MCF 10A (cell line): Measurements from ENCODE around the gene LDLRAD4. TPM values are rescaled to one million over a fixed set of nuclear protein-coding genes. Genes with fewer than 3 reads are reported as not detected.
"Not testable (repeated sequence)": the region's sequence is repeated elsewhere in the genome, so short reads cannot be mapped to it uniquely, and the experiment has no call there.

Source experiments
- BruUV-seq: library from RNA; stranded (reverse); fragments of 400-500 nt; replicated peaks from 2 replicates; lab custom pipeline; 2021; lab: Mats Ljungman, UMichigan
- CTCF ChIA-PET: fragments of 300-600 bp; sonication (Branson Sonifier 250); formaldehyde crosslinking; extraction: SDS; loops from one replicate; lab custom pipeline; 2021; ENCODE audit warnings: antibody characterized with exemption, inconsistent platforms; lab: Yijun Ruan, JAX
- POLR2A ChIA-PET: fragments of 300-600, 350-650 bp; sonication (Branson Sonifier 250); formaldehyde crosslinking; extraction: SDS; loops from one replicate; lab custom pipeline; 2020; ENCODE audit warnings: antibody characterized with exemption, inconsistent platforms; lab: Yijun Ruan, JAX
- DNase-seq: peaks from one replicate; pipeline ENCODE4 v3.0.0-alpha.2; 2018; ENCODE audit not compliant: unreplicated experiment
- H3K27ac Mint-ChIP-seq: one replicate; pipeline ENCODE4 v1.8.0; 2022; ENCODE audit warnings: mild to moderate bottlenecking, low read depth, mixed read lengths; ENCODE audit not compliant: unreplicated experiment
- H3K27me3 Mint-ChIP-seq: one replicate; pipeline ENCODE4 v1.8.0; 2022; ENCODE audit warnings: mixed read lengths; ENCODE audit not compliant: insufficient read depth, unreplicated experiment
- H3K36me3 Mint-ChIP-seq: one replicate; pipeline ENCODE4 v1.8.0; 2022; ENCODE audit warnings: mild to moderate bottlenecking, moderate library complexity, mixed read lengths; ENCODE audit not compliant: insufficient read depth, unreplicated experiment
- H3K4me1 Mint-ChIP-seq: one replicate; pipeline ENCODE4 v1.8.0; 2022; ENCODE audit warnings: mixed read lengths; ENCODE audit not compliant: insufficient read depth, unreplicated experiment
- H3K4me3 Mint-ChIP-seq: one replicate; pipeline ENCODE4 v1.8.0; 2022; ENCODE audit warnings: mild to moderate bottlenecking, moderate library complexity, mixed read lengths; ENCODE audit not compliant: unreplicated experiment
- H3K9me3 Mint-ChIP-seq: one replicate; pipeline ENCODE4 v1.8.0; 2022; ENCODE audit warnings: mixed read lengths; ENCODE audit not compliant: unreplicated experiment
- intact Hi-C: fragments of 100-400 bp; cut with micrococcal nuclease; formaldehyde crosslinking; loops from 2 replicates; pipeline ENCODE4 v1.14.1; 2022
- total RNA-seq: library from RNA; stranded (reverse); gene quantifications from 2 replicates; pipeline ENCODE4 v1.2.3, GENCODE V29; 2022
- TF ChIP-seq, protein P1 (sequence below): fragments of 200-600 bp; IDR thresholded peaks from one replicate; pipeline ENCODE4 v1.8.0; 2022; ENCODE audit warnings: antibody characterized with exemption, mild to moderate bottlenecking; ENCODE audit not compliant: unreplicated experiment

LDLRAD4 gene
- total RNA-seq, 1 experiment from 2014 or later, result not detected

DNA sequence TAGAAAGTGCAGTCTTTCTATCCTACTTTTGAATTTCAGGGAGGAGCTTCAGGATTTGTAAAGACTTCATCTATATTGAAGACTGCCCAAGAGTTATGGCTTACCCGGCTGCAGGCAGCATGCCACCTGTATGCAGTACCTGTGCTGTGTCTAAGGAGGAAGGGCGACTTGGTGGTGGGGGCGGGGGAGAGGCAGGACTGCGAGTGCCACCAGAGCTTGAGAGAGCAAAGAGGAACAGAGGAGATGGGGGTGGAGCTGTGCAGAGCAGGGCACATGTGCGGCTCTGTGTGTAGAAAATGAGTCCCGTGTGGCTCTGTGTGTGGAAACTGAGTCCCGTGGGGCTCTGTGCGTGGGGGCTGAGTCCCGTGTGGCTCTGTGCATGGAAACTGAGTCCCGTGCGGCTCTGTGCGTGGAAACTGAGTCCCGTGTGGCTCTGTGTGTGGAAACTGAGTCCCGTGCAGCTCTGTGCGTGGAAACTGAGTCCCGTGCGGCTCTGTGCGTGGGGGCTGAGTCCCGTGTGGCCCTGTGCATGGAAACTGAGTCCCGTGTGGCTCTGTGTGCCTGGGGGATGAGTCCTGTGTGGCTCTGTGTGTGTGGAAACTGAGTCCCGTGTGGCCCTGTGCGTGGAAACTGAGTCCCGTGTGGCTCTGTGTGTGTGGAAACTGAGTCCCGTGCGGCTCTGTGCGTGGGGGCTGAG, 43.2 kb downstream of the LDLRAD4 start:
- DNase-seq, result no peak
- H3K9me3 Mint-ChIP-seq, result peaks cover 15% of the 10 kb centered on the region
- H3K27ac Mint-ChIP-seq, result no peak overlapping the region
- H3K36me3 Mint-ChIP-seq, result no peaks in the 10 kb centered on the region
- ChIA-PET CTCF (no interaction called here), POLR2A (no interaction called here)
- TF ChIP-seq, protein P1, sequence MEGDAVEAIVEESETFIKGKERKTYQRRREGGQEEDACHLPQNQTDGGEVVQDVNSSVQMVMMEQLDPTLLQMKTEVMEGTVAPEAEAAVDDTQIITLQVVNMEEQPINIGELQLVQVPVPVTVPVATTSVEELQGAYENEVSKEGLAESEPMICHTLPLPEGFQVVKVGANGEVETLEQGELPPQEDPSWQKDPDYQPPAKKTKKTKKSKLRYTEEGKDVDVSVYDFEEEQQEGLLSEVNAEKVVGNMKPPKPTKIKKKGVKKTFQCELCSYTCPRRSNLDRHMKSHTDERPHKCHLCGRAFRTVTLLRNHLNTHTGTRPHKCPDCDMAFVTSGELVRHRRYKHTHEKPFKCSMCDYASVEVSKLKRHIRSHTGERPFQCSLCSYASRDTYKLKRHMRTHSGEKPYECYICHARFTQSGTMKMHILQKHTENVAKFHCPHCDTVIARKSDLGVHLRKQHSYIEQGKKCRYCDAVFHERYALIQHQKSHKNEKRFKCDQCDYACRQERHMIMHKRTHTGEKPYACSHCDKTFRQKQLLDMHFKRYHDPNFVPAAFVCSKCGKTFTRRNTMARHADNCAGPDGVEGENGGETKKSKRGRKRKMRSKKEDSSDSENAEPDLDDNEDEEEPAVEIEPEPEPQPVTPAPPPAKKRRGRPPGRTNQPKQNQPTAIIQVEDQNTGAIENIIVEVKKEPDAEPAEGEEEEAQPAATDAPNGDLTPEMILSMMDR, result no peak
- intact Hi-C loops, result no loop called here
- H3K4me1 Mint-ChIP-seq, result no peaks in the 10 kb centered on the region
- no TSS peak for BruUV-seq
- no peak overlapping the region for H3K4me3 Mint-ChIP-seq
- peaks cover 10% of the 10 kb centered on the region for H3K27me3 Mint-ChIP-seq

- H3K36me3 Mint-ChIP-seq, DNase-seq, H3K27ac Mint-ChIP-seq, H3K4me3 Mint-ChIP-seq, intact Hi-C loops, POLR2A ChIA-PET, BruUV-seq, CTCF ChIA-PET, H3K4me1 Mint-ChIP-seq: not testable (repeated sequence)
- Mint-ChIP-seq H3K27me3 (peaks cover 10% of the 10 kb centered on the region), H3K9me3 (peaks cover 15% of the 10 kb centered on the region)
These were observed 43.8 kb downstream of the LDLRAD4 start for GRCh38 chr18:13262358-13262680.

DNA sequence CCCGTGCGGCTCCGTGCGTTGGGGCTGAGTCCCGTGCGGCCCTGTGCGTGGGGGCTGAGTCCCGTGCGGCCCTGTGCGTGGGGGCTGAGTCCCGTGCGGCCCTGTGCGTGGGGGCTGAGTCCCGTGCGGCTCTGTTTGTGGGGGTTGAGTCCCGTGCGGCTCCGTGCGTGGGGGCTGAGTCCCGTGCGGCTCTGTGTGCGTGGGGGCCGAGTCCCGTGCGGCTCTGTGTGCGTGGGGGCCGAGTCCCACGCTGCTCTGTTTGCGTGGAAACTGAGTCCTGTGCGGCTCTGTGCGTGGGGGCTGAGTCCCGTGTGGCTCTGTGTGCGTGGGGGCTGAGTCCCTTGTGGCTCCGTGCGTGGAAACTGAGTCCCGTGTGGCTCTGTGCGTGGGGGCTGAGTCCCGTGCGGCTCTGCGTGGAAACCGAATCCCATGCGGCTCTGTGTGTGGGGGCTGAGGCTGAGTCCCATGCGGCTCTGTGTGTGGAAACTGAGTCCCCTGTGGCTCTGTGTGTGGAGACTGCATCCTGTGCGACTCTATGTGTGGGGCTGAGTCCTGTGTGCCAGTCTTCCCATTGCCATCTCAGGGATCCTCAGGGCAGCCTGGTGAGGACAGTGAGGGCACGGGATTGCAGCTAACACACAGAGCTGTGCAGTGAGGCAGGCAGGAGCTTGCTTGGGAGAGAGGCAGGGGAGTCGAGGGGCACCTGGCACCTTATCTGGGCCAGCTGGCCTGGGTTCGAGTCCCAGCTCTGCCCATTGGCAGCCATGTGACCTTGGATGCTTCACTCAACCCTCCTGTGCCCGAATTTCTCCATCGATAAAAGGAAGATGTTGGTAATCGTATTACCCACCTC, 44.5 kb downstream of the LDLRAD4 start:
- intact Hi-C loops, result no loop called here
- no peak overlapping the region for H3K4me3 Mint-ChIP-seq

GRCh38 chr18:13264091-13265007, 45.8 kb downstream of the LDLRAD4 start:
- POLR2A ChIA-PET, result no interaction called here
- Mint-ChIP-seq H3K27me3 (peaks cover 24% of the 10 kb centered on the region), H3K27ac (no peak overlapping the region), H3K36me3 (no peaks in the 10 kb centered on the region), H3K4me1 (no peaks in the 10 kb centered on the region), H3K4me3 (no peak overlapping the region), H3K9me3 (peaks cover 16% of the 10 kb centered on the region)
- intact Hi-C loops, result no loop called here
- BruUV-seq, result no TSS peak
- no peak for DNase-seq
- TF ChIP-seq, protein P1, result no peak
- CTCF ChIA-PET, result no interaction called here

More for the DNA sequence above, 44.5 kb downstream of the LDLRAD4 start:
- POLR2A ChIA-PET, result no interaction called here
- H3K4me1 Mint-ChIP-seq, result no peaks in the 10 kb centered on the region
- no peaks in the 10 kb centered on the region for H3K36me3 Mint-ChIP-seq
- no TSS peak for BruUV-seq
- peaks cover 12% of the 10 kb centered on the region for H3K27me3 Mint-ChIP-seq
- CTCF ChIA-PET, result no interaction called here
- TF ChIP-seq, protein P1, result no peak
- H3K27ac Mint-ChIP-seq, result no peak overlapping the region
- no peak for DNase-seq
- peaks cover 15% of the 10 kb centered on the region for H3K9me3 Mint-ChIP-seq
